ENCODE results near the gene CDH26.

Gene CDH26

GRCh38 chr20:59984541-59984940, 26.3 kb downstream of the CDH26 start:
- TF ChIP-seq ZNF274 (IDR thresholded peaks at IDR 0.05; ENCODE audit: low read depth, low read length) = no peak
- H3K4me3 ChIP-seq (ENCODE audit: low read length) = no peak overlapping the region

- no peak for TF ChIP-seq ZNF274 (IDR thresholded peaks at IDR 0.05; ENCODE audit: low read depth, low read length)
- no peak overlapping the region for H3K4me3 ChIP-seq (ENCODE audit: low read length)
These were observed 26.9 kb downstream of the CDH26 start for GRCh38 chr20:59985164-59985563.

- no peak for TF ChIP-seq ZNF274 (IDR thresholded peaks at IDR 0.05; ENCODE audit: low read depth, low read length)
- no peak overlapping the region for H3K4me3 ChIP-seq (ENCODE audit: low read length)
These were observed 27.6 kb downstream of the CDH26 start for GRCh38 chr20:59985864-59986263.

GRCh38 chr20:59987135-59987534, 28.9 kb downstream of the CDH26 start:
- TF ChIP-seq ZNF274 (IDR thresholded peaks at IDR 0.05; ENCODE audit: low read depth, low read length) = no peak
- H3K4me3 ChIP-seq (ENCODE audit: low read length) = no peak overlapping the region

- no peak for TF ChIP-seq ZNF274 (IDR thresholded peaks at IDR 0.05; ENCODE audit: low read depth, low read length)
- H3K4me3 ChIP-seq (ENCODE audit: low read length) = no peak overlapping the region
These were observed 29.9 kb downstream of the CDH26 start for GRCh38 chr20:59988141-59988540.

- no peak for TF ChIP-seq ZNF274 (IDR thresholded peaks at IDR 0.05; ENCODE audit: low read depth, low read length)
- no peak overlapping the region for H3K4me3 ChIP-seq (ENCODE audit: low read length)
These were observed 34.4 kb downstream of the CDH26 start for GRCh38 chr20:59992526-59993084.

- no peak overlapping the region for H3K4me3 ChIP-seq (ENCODE audit: low read length)
- no peak for TF ChIP-seq ZNF274 (IDR thresholded peaks at IDR 0.05; ENCODE audit: low read depth, low read length)
These were observed 35.7 kb downstream of the CDH26 start for GRCh38 chr20:59993736-59994430.

- no peak overlapping the region for H3K4me3 ChIP-seq (ENCODE audit: low read length)
- TF ChIP-seq ZNF274 (IDR thresholded peaks at IDR 0.05; ENCODE audit: low read depth, low read length) = no peak
These were observed 36.5 kb downstream of the CDH26 start for GRCh38 chr20:59994697-59995122.

- TF ChIP-seq ZNF274 (IDR thresholded peaks at IDR 0.05; ENCODE audit: low read depth, low read length) = no peak
- H3K4me3 ChIP-seq (ENCODE audit: low read length) = no peak overlapping the region
These were observed 37.9 kb downstream of the CDH26 start for GRCh38 chr20:59996108-59996507.

GRCh38 chr20:59997896-59998295, 39.7 kb downstream of the CDH26 start:
- H3K4me3 ChIP-seq (ENCODE audit: low read length) = no peak overlapping the region
- TF ChIP-seq ZNF274 (IDR thresholded peaks at IDR 0.05; ENCODE audit: low read depth, low read length) = no peak

- no peak overlapping the region for H3K4me3 ChIP-seq (ENCODE audit: low read length)
- no peak for TF ChIP-seq ZNF274 (IDR thresholded peaks at IDR 0.05; ENCODE audit: low read depth, low read length)
These were observed 41.3 kb downstream of the CDH26 start for GRCh38 chr20:59999502-59999901.

- TF ChIP-seq ZNF274 (IDR thresholded peaks at IDR 0.05; ENCODE audit: low read depth, low read length) = no peak
- H3K4me3 ChIP-seq (ENCODE audit: low read length) = no peak overlapping the region
These were observed 42.2 kb downstream of the CDH26 start for GRCh38 chr20:60000271-60001042.

- no peak for TF ChIP-seq ZNF274 (IDR thresholded peaks at IDR 0.05; ENCODE audit: low read depth, low read length)
- no peak overlapping the region for H3K4me3 ChIP-seq (ENCODE audit: low read length)
These were observed 42.9 kb downstream of the CDH26 start for GRCh38 chr20:60001108-60001507.

GRCh38 chr20:60003776-60004175, 45.6 kb downstream of the CDH26 start:
- no peak for TF ChIP-seq ZNF274 (IDR thresholded peaks at IDR 0.05; ENCODE audit: low read depth, low read length)

GRCh38 chr20:60006261-60006660, 48.0 kb downstream of the CDH26 start:
- H3K4me3 ChIP-seq (ENCODE audit: low read length) = no peak overlapping the region
- TF ChIP-seq ZNF274 (IDR thresholded peaks at IDR 0.05; ENCODE audit: low read depth, low read length) = no peak

More at GRCh38 chr20:60003776-60004175, 45.6 kb downstream of the CDH26 start:
- H3K4me3 ChIP-seq (ENCODE audit: low read length) = no peak overlapping the region

All from GM08714 (cell line).